OCI-LY3 (cell line): ENCODE results near the gene MBTD1.

Source experiments
- CTCF ChIP-seq: fragments of 200-600, 300-600 bp; sonication (generic); IDR thresholded peaks from 2 replicates; pipeline ENCODE4 v1.5.1; 2014; ENCODE audit warnings: antibody characterized with exemption, low read length, low read depth
- EZH2phosphoT487 ChIP-seq: fragments of 200-600 bp; shearing (Covaris generic); IDR thresholded peaks from 2 replicates; pipeline ENCODE4 v1.6.1; 2018; ENCODE audit warnings: antibody characterized with exemption, mixed run types, low read depth

GRCh38 chr17:51165680-51166197 is 94.1 kb downstream of the MBTD1 start:
- TF ChIP-seq EZH2phosphoT487 (no peak), CTCF (no peak)
